Left lung (tissue), 10 donors: ENCODE measurements around the gene ZNF557. TPM values are rescaled to one million over a fixed set of nuclear protein-coding genes. Genes with fewer than 3 reads are reported as not detected.

ENCODE experiments used
- ATAC-seq: fragments of 200-7000 bp; cut with Tn5 transposase; one replicate; pipeline ENCODE4 v1.9.1; 2020; ENCODE audit warnings: moderate library complexity
- DNase-seq, 4 donors: peaks; one replicate each; pipeline ENCODE4 v3.0.0-alpha.2; 2013 to 2020
- H3K27ac ChIP-seq, 2 donors: fragments of 200-600 bp; sonication (generic) in 1 of 2; one replicate each; pipeline versions ENCODE4 v1.5.0 to v1.8.0; 2020 to 2021
- H3K27me3 ChIP-seq, 2 donors: fragments of 200-600 bp; sonication (generic) in 1 of 2; one replicate each; pipeline versions ENCODE4 v1.5.0 to v1.8.0; 2020 to 2021
- H3K36me3 ChIP-seq, 2 donors: fragments of 200-600 bp; sonication (generic) in 1 of 2; one replicate each; pipeline versions ENCODE4 v1.5.0 to v1.8.0; 2020 to 2021
- H3K4me1 ChIP-seq, 2 donors: fragments of 200-600 bp; one replicate each; pipeline ENCODE4 v1.8.0; 2021
- H3K4me3 ChIP-seq, 2 donors: fragments of 200-600 bp; sonication (generic) in 1 of 2; one replicate each; pipeline versions ENCODE4 v1.5.0 to v1.8.0; 2020 to 2021; ENCODE audit warnings: mild to moderate bottlenecking in 1 of 2
- H3K9me3 ChIP-seq, 2 donors: fragments of 200-600 bp; sonication (generic) in 1 of 2; one replicate each; pipeline versions ENCODE4 v1.5.0 to v1.8.0; 2020 to 2021
- intact Hi-C, 2 donors: fragments of 100-400 bp; cut with DNase I; formaldehyde crosslinking; loops; one replicate each; pipeline versions ENCODE4 v1.11.2 to v1.14.2; 2022
- polyA plus RNA-seq, 6 donors: library from polyadenylated mRNA; unstranded; fragments of 120-200 nt; gene quantifications; one replicate each; pipeline ENCODE4 v1.2.1, GENCODE V29; 2013; ENCODE audit not compliant: insufficient read length in 6 of 6
- total RNA-seq, 2 donors: library from RNA; stranded (reverse); fragmentation: NEBNext Ultra II Directional; extraction: Animal tissue kit (Norgen Biotek cat#: 25700); gene quantifications; one replicate each; pipeline ENCODE4 v1.2.1, GENCODE V29; 2021
- TF ChIP-seq, protein P1 (sequence below), 2 donors: fragments of 200-600 bp; sonication (generic) in 1 of 2; IDR thresholded peaks; one replicate each; pipeline versions ENCODE4 v1.5.0 to v1.8.0; 2021; ENCODE audit warnings: antibody characterized with exemption in 2 of 2
- donor health status: DM: no; HTN: yes; CAD: no.
- donor health status: DM: no; HTN: no; CAD: no.

The ZNF557 gene
- total and polyA plus RNA-seq, 8 donors, result 7.8 to 10.5 (median 9.7) TPM

DNA sequence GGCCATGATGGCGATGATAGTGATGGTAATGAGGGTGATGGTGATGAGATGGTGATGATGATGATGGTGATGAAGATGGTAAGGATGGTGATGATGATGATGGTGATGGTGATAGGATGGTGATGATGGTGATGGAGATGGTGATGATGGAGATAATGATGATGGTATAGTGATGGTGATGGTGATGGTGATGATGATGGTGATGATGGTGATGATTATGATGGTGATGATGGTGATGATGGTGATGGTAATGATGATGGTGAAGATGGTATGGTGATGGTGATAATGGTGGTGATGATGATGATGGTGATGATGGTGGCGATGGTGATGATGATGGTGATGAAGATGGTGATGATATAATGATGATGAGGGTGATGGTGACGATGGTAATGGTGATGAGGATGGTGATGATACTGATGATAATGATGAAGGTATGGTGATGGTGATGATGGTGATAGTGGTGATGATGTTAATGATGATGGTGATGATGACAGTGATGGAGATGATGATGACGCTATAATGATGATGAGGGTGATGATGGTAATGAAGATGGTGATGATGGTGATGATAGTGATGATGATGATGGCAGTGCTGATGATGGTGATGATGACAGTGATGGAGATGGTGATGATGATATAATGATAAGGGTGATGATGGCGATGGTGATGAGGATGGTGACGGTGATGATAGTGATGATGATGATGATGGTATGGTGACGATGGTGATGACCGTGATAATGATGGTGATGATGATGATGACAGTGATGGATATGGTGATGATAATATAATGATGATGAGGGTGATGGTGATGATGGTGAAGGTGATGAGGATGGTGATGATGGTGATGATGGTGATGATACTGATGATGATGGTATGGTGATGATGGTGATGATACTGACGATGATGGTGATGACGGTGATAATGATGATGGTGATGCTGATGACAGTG is 37.5 kb downstream of the ZNF557 start:
- H3K36me3 ChIP-seq, result no peaks in the 10 kb centered on the region
- H3K4me3 ChIP-seq, result no peak overlapping the region
- no peaks in the 10 kb centered on the region for H3K9me3 ChIP-seq
- no peak for ATAC-seq
- H3K27me3 ChIP-seq, result peaks cover 0 to 5% of the 10 kb centered on the region in 2 donors
- H3K27ac ChIP-seq, result no peak overlapping the region
- intact Hi-C loops, result no loop called here
- H3K4me1 ChIP-seq, result no peaks in the 10 kb centered on the region
- DNase-seq, result no peak
- TF ChIP-seq, protein P1, sequence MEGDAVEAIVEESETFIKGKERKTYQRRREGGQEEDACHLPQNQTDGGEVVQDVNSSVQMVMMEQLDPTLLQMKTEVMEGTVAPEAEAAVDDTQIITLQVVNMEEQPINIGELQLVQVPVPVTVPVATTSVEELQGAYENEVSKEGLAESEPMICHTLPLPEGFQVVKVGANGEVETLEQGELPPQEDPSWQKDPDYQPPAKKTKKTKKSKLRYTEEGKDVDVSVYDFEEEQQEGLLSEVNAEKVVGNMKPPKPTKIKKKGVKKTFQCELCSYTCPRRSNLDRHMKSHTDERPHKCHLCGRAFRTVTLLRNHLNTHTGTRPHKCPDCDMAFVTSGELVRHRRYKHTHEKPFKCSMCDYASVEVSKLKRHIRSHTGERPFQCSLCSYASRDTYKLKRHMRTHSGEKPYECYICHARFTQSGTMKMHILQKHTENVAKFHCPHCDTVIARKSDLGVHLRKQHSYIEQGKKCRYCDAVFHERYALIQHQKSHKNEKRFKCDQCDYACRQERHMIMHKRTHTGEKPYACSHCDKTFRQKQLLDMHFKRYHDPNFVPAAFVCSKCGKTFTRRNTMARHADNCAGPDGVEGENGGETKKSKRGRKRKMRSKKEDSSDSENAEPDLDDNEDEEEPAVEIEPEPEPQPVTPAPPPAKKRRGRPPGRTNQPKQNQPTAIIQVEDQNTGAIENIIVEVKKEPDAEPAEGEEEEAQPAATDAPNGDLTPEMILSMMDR (IDR thresholded peaks at IDR 0.05), result no peak

GRCh38 chr19:7109678-7110289 is 40.3 kb downstream of the ZNF557 start:
- H3K4me1 ChIP-seq, result no peaks in the 10 kb centered on the region
- no peak overlapping the region for H3K4me3 ChIP-seq
- DNase-seq, result no peak
- TF ChIP-seq, protein P1 (IDR thresholded peaks at IDR 0.05), result no peak
- no peaks in the 10 kb centered on the region for H3K36me3 ChIP-seq
- intact Hi-C loops, result no loop called here
- no peaks in the 10 kb centered on the region for H3K9me3 ChIP-seq
- no peak for ATAC-seq
- H3K27me3 ChIP-seq, result peaks cover 0 to 5% of the 10 kb centered on the region in 2 donors
- no peak overlapping the region for H3K27ac ChIP-seq

- Histone ChIP-seq H3K27me3 (peaks cover 0 to 5% of the 10 kb centered on the region in 2 donors), H3K4me1 (no peaks in the 10 kb centered on the region), H3K9me3 (no peaks in the 10 kb centered on the region), H3K36me3 (peaks cover 0 to 19% of the 10 kb centered on the region in 2 donors), H3K27ac (no peak overlapping the region), H3K4me3 (no peak overlapping the region)
- ATAC-seq (no peak), DNase-seq (no peak)
- TF ChIP-seq, protein P1 (IDR thresholded peaks at IDR 0.05), result no peak
- intact Hi-C loops, result no loop called here
These were observed 43.2 kb downstream of the ZNF557 start for GRCh38 chr19:7112675-7113074.

- H3K27me3 ChIP-seq, result peaks cover 0 to 5% of the 10 kb centered on the region in 2 donors
- no peaks in the 10 kb centered on the region for H3K4me1 ChIP-seq
- peaks cover 0 to 22% of the 10 kb centered on the region in 2 donors for H3K36me3 ChIP-seq
- H3K9me3 ChIP-seq, result no peaks in the 10 kb centered on the region
- no peak for ATAC-seq
- DNase-seq, result no peak
- no peak overlapping the region for H3K27ac ChIP-seq
- no peak overlapping the region for H3K4me3 ChIP-seq
- intact Hi-C loops, result no loop called here
- TF ChIP-seq, protein P1 (IDR thresholded peaks at IDR 0.05), result no peak
These were observed 43.7 kb downstream of the ZNF557 start for GRCh38 chr19:7113233-7113632.

DNA sequence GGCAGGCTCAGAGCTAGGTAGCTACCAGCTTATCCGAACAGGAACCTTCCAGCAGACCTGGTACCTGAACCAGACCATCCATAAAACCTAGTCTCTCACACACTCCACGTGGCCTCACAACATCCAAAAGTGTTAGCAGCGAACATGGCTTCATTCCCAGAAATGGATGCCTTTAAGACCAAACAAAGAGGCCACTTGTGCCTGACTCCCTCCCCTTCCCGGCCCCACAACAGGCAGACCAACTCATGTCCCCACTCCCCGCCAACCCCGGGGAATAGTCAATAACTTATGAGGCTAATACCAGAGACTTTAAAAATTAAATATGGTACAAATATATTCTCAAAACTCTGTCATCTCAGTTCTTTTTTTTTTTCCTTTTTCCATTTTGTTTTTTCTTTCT is 46.2 kb downstream of the ZNF557 start:
- no peak for ATAC-seq
- no peak overlapping the region for H3K4me3 ChIP-seq
- H3K27me3 ChIP-seq, result no peaks in the 10 kb centered on the region
- TF ChIP-seq, protein P1 (IDR thresholded peaks at IDR 0.05), result no peak
- intact Hi-C loops, result no loop called here
- no peak overlapping the region for H3K27ac ChIP-seq
- DNase-seq, result no peak
- no peaks in the 10 kb centered on the region for H3K9me3 ChIP-seq
- H3K36me3 ChIP-seq, result peaks cover 0 to 36% of the 10 kb centered on the region in 2 donors
- H3K4me1 ChIP-seq, result no peaks in the 10 kb centered on the region
